H7 (cell line): ENCODE measurements around the gene WASF3. TPM values are rescaled to one million over a fixed set of nuclear protein-coding genes. Genes with fewer than 3 reads are reported as not detected.
A peak's percentile ranks its signal among the peaks of the same experiment; 100 is the strongest.

Source experiments
- DNase-seq: peaks from one replicate; pipeline ENCODE4 v3.0.0; 2012
- H3K27me3 ChIP-seq: 2 replicates; pipeline ENCODE4 v1.6.0; 2011; ENCODE audit warnings: mild to moderate bottlenecking, low read length; ENCODE audit not compliant: control insufficient read depth, insufficient read depth
- H3K36me3 ChIP-seq: replicated peaks from 2 replicates; pipeline ENCODE4 v1.5.1; 2011; ENCODE audit warnings: low read length; ENCODE audit not compliant: control insufficient read depth, insufficient read depth
- H3K4me3 ChIP-seq: 2 replicates; pipeline ENCODE4 v1.5.1; 2011; ENCODE audit warnings: low read depth, mild to moderate bottlenecking, control low read depth, low read length, moderate library complexity; ENCODE audit not compliant: insufficient read depth
- total RNA-seq: library from RNA; depleted of rRNA; stranded (reverse); fragments of >200 nt; shearing (Covaris generic); gene quantifications from 2 replicates; pipeline ENCODE4 v1.2.3, GENCODE V29; 2014

Gene WASF3
- total RNA-seq, 1 experiment from 2014 or later: 19.1 TPM

DNA sequence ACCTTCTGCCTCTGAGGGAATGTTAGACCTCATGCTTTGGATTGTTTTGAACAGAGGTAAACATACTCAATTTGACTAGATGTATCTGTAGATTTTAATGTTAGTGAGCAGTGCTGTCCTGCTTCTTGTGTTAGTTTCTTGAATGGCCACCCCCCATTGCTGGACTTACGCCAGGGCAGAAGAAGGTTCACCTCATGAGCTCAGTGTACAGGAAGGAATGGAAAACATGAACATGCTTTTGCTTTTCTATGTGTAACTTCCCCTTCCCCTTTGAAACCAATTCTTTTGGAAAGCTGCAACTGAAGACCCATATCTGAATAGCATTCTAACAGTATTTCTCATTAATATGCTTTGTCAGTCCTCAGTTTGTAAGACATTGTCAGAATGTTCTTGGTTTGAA, 32.3 kb downstream of the WASF3 start:
- no peak overlapping the region for H3K4me3 ChIP-seq
- H3K36me3 ChIP-seq: no peaks in the 10 kb centered on the region
- H3K27me3 ChIP-seq: no peaks in the 10 kb centered on the region
- no peak for DNase-seq

DNA sequence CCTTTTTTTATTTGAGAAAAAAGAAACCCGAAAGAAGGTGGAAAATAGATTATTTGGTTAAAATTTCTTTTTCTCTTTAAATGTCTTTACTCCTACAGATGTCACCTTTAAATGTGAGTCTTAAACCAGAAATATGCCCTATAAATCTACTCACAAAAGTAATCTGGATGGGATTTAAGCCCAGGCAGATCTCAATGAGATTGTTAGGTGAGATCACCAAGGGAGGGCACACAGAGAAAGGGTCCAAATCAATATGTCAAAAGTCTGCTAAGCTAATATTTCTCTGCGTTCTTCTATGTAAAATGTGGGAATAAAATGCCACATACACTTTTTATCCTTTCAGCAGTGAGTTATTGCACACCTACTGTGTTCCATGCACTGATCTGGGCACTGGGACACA, 32.9 kb downstream of the WASF3 start:
- H3K36me3 ChIP-seq: no peaks in the 10 kb centered on the region
- H3K27me3 ChIP-seq: no peaks in the 10 kb centered on the region
- DNase-seq: no peak
- no peak overlapping the region for H3K4me3 ChIP-seq

DNA sequence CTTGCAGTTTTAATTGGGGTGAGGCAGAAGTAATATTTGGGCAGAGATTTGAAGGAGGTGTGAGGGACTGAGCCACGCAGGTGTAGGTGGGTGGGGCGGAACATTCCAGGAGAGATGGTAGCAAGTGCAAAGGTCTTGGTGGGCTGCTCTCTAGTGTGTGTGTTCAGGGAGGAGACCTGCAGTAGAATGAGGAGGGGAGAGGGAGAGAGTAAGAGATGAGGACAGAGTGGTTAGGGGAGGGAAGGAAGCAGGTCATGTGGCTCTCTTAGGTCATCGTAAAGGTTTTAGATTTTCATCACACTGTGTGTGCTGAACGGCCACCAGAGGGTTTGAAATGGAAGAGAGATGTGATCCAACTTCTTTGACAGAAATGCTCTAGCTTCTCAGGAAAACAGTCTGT, 33.5 kb downstream of the WASF3 start:
- H3K27me3 ChIP-seq: no peaks in the 10 kb centered on the region
- DNase-seq: no peak
- no peak overlapping the region for H3K4me3 ChIP-seq
- no peaks in the 10 kb centered on the region for H3K36me3 ChIP-seq

DNA sequence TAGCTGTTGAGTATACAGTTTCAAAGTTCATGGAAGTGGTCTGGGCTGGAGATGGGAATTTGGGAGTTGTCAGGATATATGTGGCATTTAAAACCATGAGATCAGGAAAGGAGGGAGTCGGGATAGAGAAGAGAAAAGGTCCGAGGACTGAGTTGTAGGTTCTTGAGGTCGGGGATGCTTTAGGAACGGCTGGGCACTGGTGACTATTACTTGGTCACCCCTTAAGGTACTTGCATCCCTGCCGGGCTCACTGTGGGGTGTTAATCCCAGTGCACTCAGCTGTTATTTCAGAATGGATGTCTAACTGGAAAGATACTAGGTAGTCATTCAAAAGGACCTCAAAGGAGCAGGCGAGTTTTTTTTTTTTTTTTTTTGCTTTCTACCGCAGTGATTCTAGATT, 34.2 kb downstream of the WASF3 start:
- H3K4me3 ChIP-seq: no peak overlapping the region
- no peaks in the 10 kb centered on the region for H3K27me3 ChIP-seq
- no peaks in the 10 kb centered on the region for H3K36me3 ChIP-seq
- no peak for DNase-seq

DNA sequence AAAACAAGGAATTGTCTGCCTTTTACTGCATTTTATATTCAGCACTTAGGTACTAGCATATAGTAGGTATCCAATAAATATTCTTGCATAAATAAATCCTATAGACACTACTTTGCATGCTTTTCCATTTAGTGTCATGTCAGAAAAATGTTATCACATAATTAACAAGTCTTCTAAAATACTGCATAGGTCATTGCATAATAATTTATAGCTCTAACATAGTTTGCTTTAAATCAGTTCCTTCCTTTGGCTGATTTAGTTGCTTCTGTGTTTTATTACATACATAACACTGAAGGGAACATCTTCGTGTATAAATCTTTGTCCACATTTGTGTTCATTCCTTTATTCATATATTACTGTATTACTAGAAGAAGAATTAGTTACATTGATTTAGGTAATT, 36.2 kb downstream of the WASF3 start:
- no peak for DNase-seq
- no peaks in the 10 kb centered on the region for H3K36me3 ChIP-seq
- no peak overlapping the region for H3K4me3 ChIP-seq
- no peaks in the 10 kb centered on the region for H3K27me3 ChIP-seq

DNA sequence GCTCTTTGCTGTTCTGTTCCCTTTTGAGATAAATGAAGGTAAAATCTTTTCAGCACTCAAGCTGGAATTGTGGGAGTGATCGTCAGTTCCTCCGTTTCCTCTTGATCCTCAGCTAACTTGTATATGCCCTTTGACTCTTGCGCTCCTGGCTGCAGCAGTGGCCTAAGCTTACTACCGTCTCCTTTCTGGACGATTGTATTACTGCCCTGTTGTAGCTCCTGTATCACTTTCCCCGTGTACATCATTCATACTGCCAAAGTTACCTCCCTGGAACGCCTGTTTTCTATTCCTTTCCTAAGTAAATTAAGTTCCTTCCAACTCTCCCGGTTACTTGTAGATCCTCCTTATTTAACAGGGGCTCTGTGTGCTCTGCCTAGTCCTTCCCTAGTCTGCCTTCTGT, 36.9 kb downstream of the WASF3 start:
- Histone ChIP-seq H3K27me3 (no peaks in the 10 kb centered on the region), H3K36me3 (no peaks in the 10 kb centered on the region), H3K4me3 (no peak overlapping the region)
- no peak for DNase-seq

DNA sequence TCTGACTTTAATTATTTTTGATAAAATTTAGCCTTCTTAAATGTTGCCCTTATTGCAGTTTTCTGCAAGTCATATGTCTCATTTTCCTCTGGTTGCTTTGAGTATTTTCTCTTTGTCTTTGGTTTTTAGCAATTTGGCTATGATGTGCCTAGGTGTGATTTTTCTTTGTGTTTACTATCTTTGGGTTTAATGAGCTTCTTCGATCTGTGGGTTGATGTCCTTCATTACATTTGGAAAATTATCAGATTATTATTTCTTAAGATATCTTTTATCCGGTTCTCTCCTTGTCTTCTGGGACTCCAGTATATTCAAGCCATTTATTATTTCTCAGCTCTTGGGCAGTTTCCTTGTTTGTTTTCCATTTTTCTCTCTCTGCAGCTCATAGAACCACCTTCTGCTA, 39.0 kb downstream of the WASF3 start:
- H3K4me3 ChIP-seq: no peak overlapping the region

DNA sequence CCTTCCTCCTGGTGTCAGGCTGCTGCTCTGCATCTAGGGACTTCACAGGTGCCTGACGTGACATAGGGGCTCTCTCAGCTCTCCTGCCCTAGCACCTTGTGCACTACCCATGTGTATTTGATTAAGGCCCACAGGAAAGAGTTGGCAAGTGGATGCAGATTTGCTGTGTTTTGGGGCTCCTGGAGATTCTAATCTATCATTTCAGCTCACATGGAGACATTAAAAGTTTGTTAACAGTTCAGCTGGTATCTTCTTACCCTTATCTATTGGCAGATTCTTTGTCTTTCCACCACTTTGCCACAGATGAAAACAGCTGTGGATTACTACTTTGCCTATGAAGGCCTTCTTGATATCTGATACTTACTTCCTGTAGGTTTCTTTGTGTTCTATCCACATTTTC, 41.9 kb downstream of the WASF3 start:
- Histone ChIP-seq H3K27me3 (no peaks in the 10 kb centered on the region), H3K36me3 (no peaks in the 10 kb centered on the region), H3K4me3 (no peak overlapping the region)
- no peak for DNase-seq

More for the DNA sequence above, 39.0 kb downstream of the WASF3 start:
- no peaks in the 10 kb centered on the region for H3K27me3 ChIP-seq
- DNase-seq: no peak
- H3K36me3 ChIP-seq: no peaks in the 10 kb centered on the region

DNA sequence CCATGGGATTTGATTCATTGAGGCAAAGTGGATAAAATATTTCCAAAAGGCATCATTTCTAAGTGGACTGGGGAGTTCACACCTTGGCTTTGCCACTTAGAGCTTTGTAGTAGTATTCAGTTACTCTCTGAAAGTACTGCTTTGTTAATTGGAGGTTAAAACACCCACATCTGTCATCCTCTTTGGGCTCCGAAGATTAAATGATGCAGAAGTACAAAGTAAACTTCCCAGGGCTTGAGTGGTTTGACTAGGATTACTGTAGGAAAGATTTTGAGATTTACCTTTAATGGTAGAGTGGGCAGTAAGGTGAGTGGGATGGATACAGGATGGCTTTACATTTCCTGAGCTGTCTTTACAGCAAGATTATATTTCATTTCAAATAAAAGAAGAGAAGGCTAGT, 42.4 kb downstream of the WASF3 start:
- H3K27me3 ChIP-seq: no peaks in the 10 kb centered on the region
- no peak overlapping the region for H3K4me3 ChIP-seq
- no peaks in the 10 kb centered on the region for H3K36me3 ChIP-seq
- DNase-seq: no peak

DNA sequence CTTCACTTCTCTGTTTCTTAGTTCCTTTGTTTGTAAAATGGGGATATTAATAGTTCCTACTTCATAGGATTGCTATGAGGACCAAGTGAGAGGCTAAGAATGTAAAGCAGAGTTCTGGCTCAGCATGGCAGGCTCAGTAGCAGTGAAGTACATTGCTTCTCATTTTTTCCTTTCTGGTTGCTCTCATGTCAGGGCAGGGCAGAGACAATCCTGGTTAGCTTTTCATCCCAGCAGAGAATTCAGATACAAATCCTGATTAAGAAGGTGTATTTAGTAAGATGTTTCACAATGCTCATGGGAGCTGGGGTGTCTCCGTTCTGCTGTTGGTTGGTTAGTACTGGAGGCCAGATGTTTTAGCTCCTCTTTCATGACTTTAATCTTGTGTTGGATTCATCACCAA, 42.9 kb downstream of the WASF3 start:
- DNase-seq: no peak
- H3K27me3 ChIP-seq: no peaks in the 10 kb centered on the region

DNA sequence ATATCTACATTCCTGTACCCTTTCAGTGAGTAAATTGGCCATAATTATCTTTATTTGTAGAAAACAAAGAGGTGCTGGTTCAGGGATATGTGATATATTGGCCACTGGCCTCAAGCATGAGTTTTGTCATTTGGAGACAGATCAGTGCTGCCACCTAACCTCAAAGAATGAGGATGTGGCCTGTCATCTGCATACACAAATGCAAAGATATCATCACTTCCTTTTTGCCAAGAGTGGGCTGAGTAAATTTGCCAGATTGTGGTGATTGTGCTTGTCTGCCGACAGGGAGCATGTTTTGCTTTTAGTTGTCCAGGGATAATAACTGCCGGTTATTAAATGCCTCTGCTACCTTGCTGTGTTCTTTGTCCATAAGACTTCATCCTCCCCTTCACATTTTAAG, 44.2 kb downstream of the WASF3 start:
- H3K4me3 ChIP-seq: no peak overlapping the region
- no peaks in the 10 kb centered on the region for H3K36me3 ChIP-seq
- DNase-seq: no peak
- H3K27me3 ChIP-seq: no peaks in the 10 kb centered on the region

More for the DNA sequence above, 42.9 kb downstream of the WASF3 start:
- H3K4me3 ChIP-seq: no peak overlapping the region
- no peaks in the 10 kb centered on the region for H3K36me3 ChIP-seq

DNA sequence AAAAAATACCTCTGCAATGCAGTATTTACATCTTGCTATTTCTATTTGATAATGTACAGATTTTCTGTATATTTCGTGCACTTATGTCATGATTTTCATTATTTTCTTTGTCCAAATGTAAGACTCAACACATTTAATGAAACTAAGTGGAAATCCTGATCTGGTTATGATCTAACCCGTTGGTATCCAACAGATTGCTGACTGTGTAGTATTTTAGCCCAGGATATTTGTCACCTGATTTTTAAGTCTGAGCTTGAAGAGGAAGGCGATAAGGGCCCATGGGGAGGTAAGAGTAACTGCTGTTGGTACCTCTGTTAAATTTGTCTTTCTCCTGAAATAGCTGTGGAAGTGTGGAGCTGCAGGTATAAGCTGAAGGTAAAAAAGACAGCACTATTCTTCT, 45.3 kb downstream of the WASF3 start:
- no peak overlapping the region for H3K4me3 ChIP-seq
- H3K27me3 ChIP-seq: no peaks in the 10 kb centered on the region
- no peaks in the 10 kb centered on the region for H3K36me3 ChIP-seq
- DNase-seq: no peak

DNA sequence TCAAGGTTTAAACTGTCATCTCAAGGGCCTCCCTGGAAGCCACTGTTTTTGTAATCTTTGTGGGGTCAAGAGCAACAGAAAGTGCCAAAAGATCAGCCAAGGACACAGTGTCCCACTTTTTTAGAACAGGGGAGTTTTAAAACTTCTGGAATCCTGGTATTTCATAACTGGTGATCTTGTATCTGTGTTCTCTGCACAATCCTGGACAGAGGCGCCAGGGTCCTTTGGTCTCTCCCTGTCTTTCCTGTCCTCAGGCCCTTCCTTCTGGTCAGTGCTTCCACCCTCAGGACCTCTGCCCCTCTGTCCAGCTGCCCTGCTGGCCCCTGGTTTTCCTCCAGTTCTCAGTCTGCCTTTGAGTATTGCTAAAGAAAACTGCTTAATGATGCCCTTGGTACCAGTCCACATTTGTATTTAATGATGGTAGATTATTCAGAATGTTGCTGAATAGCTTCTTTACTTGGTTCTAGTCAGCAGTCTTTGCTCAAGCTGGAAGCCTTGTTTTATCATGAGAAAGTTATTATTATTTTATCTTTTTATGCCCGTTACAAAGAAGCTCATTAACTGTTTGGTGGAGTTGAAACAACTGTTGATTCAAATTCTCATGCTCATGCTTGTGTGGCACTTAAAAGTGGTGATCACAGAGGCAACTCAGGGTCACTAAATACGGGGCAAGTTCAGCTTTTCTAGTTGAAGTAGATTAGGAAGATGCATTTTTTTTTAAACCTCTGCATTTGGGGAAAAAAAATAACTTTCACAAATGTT, 47.5 kb downstream of the WASF3 start:
- H3K36me3 ChIP-seq: no peaks in the 10 kb centered on the region
- no peak for DNase-seq
- H3K4me3 ChIP-seq: no peak overlapping the region
- no peaks in the 10 kb centered on the region for H3K27me3 ChIP-seq

DNA sequence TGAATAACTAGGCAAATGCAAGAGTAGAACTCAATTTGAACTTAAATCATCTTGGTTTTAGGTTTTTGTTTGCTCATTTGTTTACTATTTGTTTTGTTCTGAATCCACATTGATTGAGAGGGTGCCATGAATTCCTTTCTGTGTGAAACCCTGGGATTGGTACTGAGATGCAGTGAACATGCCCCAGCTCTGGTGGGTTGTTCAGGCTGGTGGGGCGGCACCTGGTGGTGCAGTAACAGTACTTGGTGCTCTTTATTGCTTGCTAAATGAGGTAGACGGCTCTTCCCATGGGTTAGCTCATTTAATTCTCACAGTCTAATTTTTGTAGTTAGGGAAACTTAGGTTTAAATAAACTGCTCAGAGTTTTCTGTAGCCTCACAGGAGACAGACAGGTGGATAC, 48.4 kb downstream of the WASF3 start:
- no peak overlapping the region for H3K4me3 ChIP-seq
- DNase-seq: peak; percentile 42
- H3K27me3 ChIP-seq: no peaks in the 10 kb centered on the region
- no peaks in the 10 kb centered on the region for H3K36me3 ChIP-seq

DNA sequence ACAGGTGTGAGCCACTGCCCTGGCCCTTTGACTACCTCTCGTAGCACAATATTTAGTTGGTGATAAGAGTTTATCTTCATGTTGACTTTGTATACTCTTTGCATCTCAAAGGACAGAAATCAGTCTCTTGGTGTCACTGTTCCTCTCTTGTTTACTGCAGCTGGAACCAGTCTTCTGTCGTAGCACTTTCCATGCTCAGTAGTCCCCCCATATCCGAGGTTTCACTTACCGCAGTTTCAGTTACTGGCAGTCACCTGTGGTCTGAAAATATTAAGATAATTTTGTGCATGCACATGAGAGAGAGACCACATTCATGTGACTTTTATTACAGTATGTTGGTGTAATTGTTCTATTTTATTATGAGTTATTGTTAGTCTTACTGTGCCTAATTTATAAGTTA, 49.1 kb downstream of the WASF3 start:
- no peak for DNase-seq
- Histone ChIP-seq H3K4me3 (no peak overlapping the region), H3K27me3 (no peaks in the 10 kb centered on the region), H3K36me3 (no peaks in the 10 kb centered on the region)

DNA sequence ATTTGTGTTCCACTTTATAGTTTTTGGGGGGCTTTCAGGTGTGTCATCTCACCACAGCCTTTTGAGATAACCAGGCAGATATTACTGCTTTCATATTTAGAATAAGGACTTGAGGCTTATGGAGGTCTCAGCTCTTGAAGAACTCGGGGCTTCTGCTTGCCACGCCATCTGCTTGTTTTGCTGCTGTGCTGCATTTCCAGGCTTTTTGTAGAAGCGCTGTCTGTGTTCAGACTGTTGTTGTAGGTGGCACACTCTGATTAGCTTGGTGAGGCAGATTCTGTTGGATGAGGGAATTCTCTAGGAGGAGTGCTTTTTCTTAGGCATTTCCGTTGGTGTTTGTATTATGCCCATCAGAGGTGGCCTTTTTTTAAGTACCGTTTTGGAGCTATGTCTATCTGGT, 57.2 kb downstream of the WASF3 start:
- DNase-seq: no peak
- no peaks in the 10 kb centered on the region for H3K36me3 ChIP-seq
- no peak overlapping the region for H3K4me3 ChIP-seq
- no peaks in the 10 kb centered on the region for H3K27me3 ChIP-seq
